GM12873 (cell line): Measurements from ENCODE around the gene GABRA6.

Experiments
- CTCF ChIP-seq: IDR thresholded peaks from 2 replicates; pipeline ENCODE4 v1.5.1; 2012; ENCODE audit warnings: low read depth, mild to moderate bottlenecking, moderate library complexity, low read length, control low read depth; ENCODE audit not compliant: insufficient read depth; ENCODE audit errors: missing control alignments

Gene GABRA6

GRCh38 chr5:161744276-161744675, 58.8 kb downstream of the GABRA6 start:
- TF ChIP-seq CTCF, result no peak

- no peak for TF ChIP-seq CTCF
These were observed 59.9 kb downstream of the GABRA6 start for GRCh38 chr5:161745392-161745791.

- no peak for TF ChIP-seq CTCF
These were observed 65.7 kb downstream of the GABRA6 start for GRCh38 chr5:161751265-161751664.
